GM19438 (cell line): Measurements from ENCODE around the gene CYP26C1.

Source experiments
- ATAC-seq: cut with Tn5 transposase; IDR thresholded peaks from one replicate; pipeline ENCODE4 v1.9.1; 2021; ENCODE audit warnings: low read depth; ENCODE audit not compliant: unreplicated experiment

CYP26C1 gene

DNA sequence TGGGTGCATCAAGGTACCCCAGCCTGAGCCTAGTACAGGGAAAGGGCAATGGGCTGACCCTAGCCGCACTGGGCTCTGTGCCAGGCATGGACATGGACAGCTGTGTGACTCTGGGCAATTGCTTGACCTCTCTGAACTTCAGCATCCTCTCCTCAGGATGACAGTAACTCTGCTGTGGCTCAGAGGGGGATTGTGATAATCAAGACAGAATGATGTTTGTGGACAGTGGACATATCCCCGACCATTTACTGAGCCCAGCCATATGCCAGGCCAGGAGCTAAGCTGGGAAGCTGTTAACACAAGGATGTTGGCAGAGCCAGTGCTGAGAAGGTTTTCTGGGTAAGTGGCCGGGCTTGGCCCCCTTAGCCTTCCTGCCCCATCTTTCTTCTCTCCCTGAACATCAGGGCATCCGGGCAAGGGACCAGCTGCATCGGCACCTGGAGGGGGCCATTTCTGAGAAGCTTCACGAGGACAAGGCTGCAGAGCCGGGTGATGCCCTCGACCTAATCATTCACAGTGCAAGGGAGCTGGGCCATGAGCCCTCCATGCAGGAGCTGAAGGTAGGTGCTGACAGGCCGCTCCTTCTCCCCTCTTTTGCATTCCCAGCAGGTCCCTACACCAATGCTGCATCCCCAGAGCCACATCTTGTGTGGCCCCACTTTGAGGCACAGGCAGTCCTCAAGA is 3.5 kb downstream of the CYP26C1 start:
- ATAC-seq: no peak

GRCh38 chr10:93064874-93065660 is 4.5 kb downstream of the CYP26C1 start:
- ATAC-seq: no peak

DNA sequence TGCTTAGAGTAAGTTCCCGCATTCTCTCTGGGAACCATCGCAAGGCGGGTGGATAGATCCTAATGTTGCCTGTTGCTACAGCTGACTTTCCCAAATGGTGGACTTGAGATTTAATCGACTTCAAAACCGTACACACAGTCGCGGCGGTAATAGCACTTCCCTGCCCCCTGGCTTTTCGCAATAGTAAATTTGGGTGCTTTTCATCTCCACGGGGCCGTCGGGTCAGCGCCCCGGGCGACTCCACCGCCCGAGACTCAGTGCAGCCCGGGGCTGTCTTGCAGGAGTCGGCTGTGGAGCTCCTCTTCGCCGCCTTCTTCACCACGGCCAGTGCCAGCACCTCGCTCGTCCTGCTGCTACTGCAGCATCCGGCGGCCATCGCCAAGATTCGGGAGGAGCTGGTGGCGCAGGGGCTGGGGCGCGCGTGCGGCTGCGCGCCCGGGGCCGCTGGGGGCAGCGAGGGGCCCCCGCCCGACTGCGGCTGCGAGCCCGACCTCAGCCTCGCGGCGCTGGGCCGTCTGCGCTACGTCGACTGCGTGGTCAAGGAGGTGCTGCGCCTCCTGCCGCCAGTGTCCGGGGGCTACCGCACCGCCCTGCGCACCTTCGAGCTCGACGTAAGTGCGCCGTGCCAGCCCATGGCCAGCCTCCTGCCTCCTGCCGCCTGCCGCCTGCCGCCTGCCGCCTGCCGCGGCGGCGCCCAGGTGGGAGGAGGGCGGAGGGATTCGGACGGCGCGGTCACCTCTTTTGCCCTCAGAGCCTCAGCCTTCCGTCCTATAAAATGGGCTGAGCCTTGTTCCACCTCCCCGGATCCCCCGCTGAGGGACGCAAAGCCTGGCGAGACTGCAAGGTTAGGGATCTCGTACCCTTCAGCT is 5.3 kb downstream of the CYP26C1 start:
- ATAC-seq: no peak

GRCh38 chr10:93066544-93066913 is 5.9 kb downstream of the CYP26C1 start:
- no peak for ATAC-seq

DNA sequence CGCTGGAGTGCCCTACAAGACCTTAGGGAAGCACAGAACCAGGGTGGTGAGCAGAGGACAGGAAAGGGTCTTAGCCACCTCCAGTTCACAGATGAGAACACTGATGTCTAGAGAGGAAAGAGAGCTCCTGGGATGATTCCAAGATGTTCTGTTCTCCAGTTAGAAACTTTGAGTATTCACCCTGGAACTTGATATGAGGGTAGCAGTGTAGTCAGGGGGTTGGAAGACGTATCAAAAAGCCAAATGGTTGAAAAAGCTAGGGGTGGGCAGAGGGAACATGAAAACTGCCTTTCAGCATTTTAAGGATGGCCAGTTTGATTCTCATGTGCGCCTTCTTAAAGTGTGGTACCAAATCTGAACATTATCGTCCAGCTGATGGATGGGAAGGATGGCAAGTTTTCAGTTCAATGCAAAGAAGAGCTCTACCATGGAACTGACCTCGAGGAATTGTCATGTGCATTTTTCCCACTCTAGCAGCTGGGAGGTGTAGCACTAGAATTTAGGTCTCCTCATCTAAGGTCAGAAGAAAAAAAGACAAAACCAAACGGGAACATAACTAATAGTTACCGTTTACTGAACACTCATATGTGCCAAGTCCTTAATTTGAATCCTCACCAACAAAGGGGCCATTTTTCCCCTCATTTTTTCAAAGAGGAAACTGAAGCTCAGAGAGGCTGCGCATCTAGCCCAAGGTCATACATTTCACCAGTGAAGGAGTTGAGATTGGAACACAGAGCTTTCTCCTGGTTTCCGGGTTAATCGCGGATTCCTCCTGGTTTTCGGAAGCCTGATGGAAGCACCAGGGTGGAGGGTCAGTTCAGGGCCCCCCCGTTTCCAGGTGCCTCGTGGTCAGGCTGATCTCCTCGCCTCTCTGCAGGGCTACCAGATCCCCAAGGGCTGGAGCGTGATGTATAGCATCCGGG is 7.1 kb downstream of the CYP26C1 start:
- no peak for ATAC-seq

- ATAC-seq: no peak
These were observed 8.0 kb downstream of the CYP26C1 start for GRCh38 chr10:93068411-93069244.

DNA sequence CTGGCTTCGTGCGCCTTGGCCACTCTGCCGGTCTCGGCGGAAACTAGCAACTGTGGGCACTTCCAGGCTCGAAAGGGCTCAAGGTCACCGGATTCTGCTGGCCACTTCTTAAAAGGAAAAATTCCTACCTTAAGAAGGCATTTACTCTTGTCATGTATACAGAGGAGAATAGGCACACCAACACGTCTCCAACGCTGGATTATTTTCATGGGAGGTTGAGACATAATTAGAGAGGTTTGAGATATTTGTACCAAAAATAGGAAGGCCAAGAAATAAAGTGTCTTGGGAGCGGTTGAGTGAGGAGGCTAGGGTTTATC is 8.6 kb downstream of the CYP26C1 start:
- no peak for ATAC-seq

- ATAC-seq: no peak
These were observed 10.0 kb downstream of the CYP26C1 start for GRCh38 chr10:93070378-93071176.

DNA sequence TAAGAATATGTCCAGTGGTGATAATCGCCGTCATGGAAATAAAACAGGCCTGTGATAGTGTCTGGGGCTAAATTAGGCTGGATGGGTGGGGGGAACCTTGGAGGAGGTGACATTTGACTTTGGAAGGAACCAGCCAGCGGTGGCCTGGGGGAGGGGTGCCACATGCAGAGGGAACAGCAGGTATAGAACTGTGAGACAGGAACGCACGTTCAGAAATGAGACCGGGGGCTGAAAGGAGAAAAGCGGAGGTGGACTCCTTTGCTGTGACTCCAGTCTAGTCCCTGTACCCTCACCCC is 10.5 kb downstream of the CYP26C1 start:
- ATAC-seq: no peak

DNA sequence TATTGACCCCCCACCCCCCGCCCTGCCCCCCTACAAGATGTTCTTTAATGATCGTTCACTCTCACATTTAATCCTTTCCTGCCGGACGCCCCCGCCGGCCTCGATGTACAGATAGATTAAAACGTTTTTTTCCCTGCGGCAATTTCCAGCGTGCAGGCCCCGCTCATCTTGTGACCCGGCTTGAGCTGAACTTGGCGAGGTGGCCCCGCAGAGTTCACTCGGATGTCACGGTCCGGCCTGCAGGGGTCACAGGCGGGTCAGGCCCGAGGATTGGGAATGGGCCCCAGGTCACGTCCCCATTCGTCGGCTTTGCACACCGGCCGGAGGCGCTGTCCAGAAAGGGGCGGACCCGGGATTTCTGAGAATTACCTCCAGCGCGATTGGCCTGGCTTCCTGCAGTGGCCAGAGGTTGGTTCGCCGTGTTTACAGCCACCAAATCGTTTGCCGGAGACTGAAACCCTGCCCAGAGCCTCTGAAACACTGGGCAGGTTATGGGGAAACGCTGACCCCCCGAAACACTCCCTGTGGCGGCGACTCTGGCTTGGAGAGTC is 11.2 kb downstream of the CYP26C1 start:
- no peak for ATAC-seq

GRCh38 chr10:93072225-93072712 is 11.7 kb downstream of the CYP26C1 start:
- ATAC-seq: no peak

DNA sequence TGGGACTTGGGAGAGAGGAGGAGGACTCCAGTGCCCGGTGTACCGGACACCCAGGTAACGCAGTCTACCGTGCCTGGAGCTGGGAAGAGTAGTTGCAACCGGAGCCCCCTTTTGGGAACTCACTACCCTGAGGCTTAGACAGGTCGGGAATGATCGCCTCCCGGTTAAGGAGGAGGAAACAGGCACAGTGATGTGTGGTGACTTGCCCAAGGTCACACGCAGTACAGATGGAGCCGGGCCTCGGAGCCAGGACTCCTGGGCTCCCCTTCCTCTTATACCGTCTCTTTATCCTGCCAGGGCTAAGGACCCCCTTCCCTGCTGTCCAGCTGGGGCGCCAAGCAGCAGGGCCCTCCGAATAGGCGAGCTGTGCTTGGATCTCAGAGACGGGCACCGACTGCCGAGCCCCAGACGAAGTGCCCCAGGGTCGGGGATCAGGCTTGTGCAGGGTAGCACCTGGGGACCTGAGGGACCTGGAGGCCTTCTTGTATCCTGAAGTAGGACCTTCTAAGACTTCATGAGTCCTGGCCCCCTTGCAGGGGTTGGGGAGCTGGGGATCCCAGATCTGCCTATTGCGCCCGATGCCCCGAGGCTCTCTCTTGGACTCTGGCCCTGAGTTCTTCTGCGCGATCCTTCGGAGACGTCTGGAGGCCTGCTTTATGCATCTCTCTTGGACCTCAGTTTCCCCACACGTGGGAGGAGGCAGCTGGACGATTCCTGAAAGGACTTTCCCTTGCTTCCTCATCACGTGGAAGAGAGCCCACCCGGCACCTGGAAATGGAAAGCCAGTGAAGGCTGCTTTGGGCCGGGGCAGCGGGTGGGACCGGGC is 12.3 kb downstream of the CYP26C1 start:
- ATAC-seq: no peak

DNA sequence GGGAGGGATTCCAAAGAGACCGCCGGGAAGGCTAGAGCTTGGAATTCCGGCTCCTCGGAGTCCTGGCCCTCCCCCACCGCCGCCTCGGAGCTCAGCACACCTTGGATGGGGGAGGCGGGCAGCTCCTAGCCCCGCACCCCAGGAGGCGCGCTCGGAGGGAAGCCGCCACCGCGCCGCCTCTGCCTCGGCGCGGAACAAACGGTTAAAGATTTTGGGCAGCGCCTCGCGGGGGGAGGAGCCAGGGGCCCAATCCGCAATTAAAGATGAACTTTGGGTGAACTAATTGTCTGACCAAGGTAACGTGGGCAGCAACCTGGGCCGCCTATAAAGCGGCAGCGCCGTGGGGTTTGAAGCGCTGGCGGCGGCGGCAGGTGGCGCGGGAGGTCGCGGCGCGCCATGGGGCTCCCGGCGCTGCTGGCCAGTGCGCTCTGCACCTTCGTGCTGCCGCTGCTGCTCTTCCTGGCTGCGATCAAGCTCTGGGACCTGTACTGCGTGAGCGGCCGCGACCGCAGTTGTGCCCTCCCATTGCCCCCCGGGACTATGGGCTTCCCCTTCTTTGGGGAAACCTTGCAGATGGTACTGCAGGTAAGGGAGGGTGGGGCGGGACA is 13.0 kb downstream of the CYP26C1 start, which contains the start of gene CYP26A1:
Gene CYP26A1, plus strand, starts transcription at position 355 of the 608 bp plus-strand sequence. Its CDS starts 42 bp downstream, at position 397.
- no peak for ATAC-seq

DNA sequence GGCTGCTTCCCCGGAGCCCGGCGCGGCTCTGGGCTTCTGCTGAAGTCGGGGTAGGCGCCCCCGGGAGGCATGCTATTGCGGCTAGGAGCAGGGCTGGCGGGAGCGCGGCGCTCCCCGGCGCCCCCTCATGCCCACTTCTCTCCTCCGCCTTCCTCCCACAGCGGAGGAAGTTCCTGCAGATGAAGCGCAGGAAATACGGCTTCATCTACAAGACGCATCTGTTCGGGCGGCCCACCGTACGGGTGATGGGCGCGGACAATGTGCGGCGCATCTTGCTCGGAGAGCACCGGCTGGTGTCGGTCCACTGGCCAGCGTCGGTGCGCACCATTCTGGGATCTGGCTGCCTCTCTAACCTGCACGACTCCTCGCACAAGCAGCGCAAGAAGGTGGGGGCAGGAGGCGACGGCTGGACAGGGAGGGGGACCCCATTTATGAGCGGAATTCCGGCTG is 13.6 kb downstream of the CYP26C1 start:
- no peak for ATAC-seq

DNA sequence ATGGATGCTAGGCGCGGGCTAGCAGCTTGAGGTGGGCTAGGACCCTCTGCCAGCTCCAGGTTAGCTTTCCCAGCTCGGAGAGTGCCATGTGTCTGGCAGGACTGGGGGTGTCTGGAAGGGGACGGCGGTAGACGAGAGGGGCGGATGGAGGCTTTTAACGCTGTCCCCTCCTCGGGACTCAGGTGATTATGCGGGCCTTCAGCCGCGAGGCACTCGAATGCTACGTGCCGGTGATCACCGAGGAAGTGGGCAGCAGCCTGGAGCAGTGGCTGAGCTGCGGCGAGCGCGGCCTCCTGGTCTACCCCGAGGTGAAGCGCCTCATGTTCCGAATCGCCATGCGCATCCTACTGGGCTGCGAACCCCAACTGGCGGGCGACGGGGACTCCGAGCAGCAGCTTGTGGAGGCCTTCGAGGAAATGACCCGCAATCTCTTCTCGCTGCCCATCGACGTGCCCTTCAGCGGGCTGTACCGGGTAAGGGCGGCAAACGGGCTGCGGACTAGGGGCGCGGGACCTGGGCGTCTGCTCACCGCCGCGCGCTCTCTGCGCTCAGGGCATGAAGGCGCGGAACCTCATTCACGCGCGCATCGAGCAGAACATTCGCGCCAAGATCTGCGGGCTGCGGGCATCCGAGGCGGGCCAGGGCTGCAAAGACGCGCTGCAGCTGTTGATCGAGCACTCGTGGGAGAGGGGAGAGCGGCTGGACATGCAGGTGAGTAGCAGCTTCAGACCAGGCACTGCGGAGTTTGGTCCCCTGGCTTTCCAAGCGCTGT is 14.2 kb downstream of the CYP26C1 start:
- ATAC-seq: no peak
